ENCODE data around the gene PRSS57. TPM values are rescaled to one million over a fixed set of nuclear protein-coding genes. Genes with fewer than 3 reads are reported as not detected.

The PRSS57 gene
- total RNA-seq, 4 donors from 2014 or later = 0.34 TPM; not detected in 3

GRCh38 chr19:644363-644762, 50.9 kb downstream of the PRSS57 start:
- H3K27me3 ChIP-seq = no peaks in the 10 kb centered on the region
- DNase-seq (ENCODE audit: extremely low spot score) = no peak
- H3K27ac ChIP-seq (replicated peaks in 1 of 4) = no peak overlapping the region
- H3K4me3 ChIP-seq = no peak overlapping the region
- H3K36me3 ChIP-seq = peaks cover 32 to 48% (median 40%) of the 10 kb centered on the region in 4 donors
- no peak for TF ChIP-seq POLR2A (IDR thresholded peaks at IDR 0.05; ENCODE audit: low read depth)
- no peak for TF ChIP-seq CTCF (IDR thresholded peaks at IDR 0.05)
- no peak for TF ChIP-seq POLR2AphosphoS5 (IDR thresholded peaks at IDR 0.05)
- no peak for TF ChIP-seq EP300 (IDR thresholded peaks at IDR 0.05)
- no peaks in the 10 kb centered on the region for H3K9me3 ChIP-seq
- H3K4me1 ChIP-seq = peaks cover under 1 to 12% (median 7%) of the 10 kb centered on the region in 4 donors
- 82% methylated on average over 25 of the region's 28 CpGs for WGBS
- intact Hi-C loops (cut with DNase I) = no loop called here

DNA sequence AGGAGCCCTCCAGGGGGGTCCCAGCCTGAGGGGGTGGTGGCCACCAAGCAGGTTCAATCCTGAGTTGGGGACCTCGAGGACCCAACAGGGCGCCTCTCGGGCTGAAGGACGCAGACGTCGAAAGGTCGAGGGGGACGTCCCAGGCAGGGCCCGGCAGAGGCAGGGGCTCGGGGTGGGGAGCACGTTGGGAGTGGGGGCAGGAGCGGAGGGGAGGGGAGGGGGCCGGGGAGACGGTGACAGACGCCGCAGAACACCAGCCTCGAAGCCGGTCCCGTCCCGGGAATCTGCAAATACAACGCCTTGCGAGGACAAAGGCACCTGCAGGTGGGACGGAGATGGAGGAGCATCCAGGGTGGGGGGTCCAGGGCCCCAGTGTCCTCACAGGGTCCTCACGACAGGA, 51.5 kb downstream of the PRSS57 start:
- Histone ChIP-seq H3K36me3 (peaks cover 26 to 42% (median 34%) of the 10 kb centered on the region in 4 donors), H3K27me3 (no peaks in the 10 kb centered on the region), H3K27ac (replicated peaks in 1 of 4) (no peak overlapping the region), H3K4me1 (peaks cover 7 to 18% (median 14%) of the 10 kb centered on the region in 4 donors), H3K4me3 (no peak overlapping the region), H3K9me3 (no peaks in the 10 kb centered on the region)
- intact Hi-C loops (cut with DNase I) = no loop called here
- no peak for TF ChIP-seq EP300 (IDR thresholded peaks at IDR 0.05)
- TF ChIP-seq CTCF (IDR thresholded peaks at IDR 0.05) = no peak
- TF ChIP-seq POLR2A (IDR thresholded peaks at IDR 0.05; ENCODE audit: low read depth) = no peak
- no peak for TF ChIP-seq POLR2AphosphoS5 (IDR thresholded peaks at IDR 0.05)
- WGBS = 87% methylated on average over 23 of the region's 24 CpGs
- DNase-seq (ENCODE audit: extremely low spot score) = no peak

GRCh38 chr19:642767-643727, 52.2 kb downstream of the PRSS57 start:
- H3K4me3 ChIP-seq = no peak overlapping the region

GRCh38 chr19:641702-642101, 53.5 kb downstream of the PRSS57 start:
- intact Hi-C loops (cut with DNase I) = no loop called here
- Histone ChIP-seq H3K27ac (replicated peaks in 1 of 4) (no peak overlapping the region), H3K4me3 (no peak overlapping the region), H3K9me3 (no peaks in the 10 kb centered on the region), H3K4me1 (peaks cover 11 to 23% (median 16%) of the 10 kb centered on the region in 4 donors), H3K36me3 (peaks cover 6 to 22% (median 14%) of the 10 kb centered on the region in 4 donors), H3K27me3 (no peaks in the 10 kb centered on the region)
- TF ChIP-seq POLR2AphosphoS5 (IDR thresholded peaks at IDR 0.05) (no peak), EP300 (IDR thresholded peaks at IDR 0.05) (no peak), POLR2A (IDR thresholded peaks at IDR 0.05; ENCODE audit: low read depth) (no peak), CTCF (IDR thresholded peaks at IDR 0.05) (no peak)
- 84% methylated on average over 16 of the region's 17 CpGs for WGBS
- DNase-seq (ENCODE audit: extremely low spot score) = no peak

More at GRCh38 chr19:642767-643727, 52.2 kb downstream of the PRSS57 start:
- no peaks in the 10 kb centered on the region for H3K9me3 ChIP-seq
- TF ChIP-seq EP300 (IDR thresholded peaks at IDR 0.05) = no peak
- no peak for TF ChIP-seq POLR2A (IDR thresholded peaks at IDR 0.05; ENCODE audit: low read depth)
- no peak for TF ChIP-seq CTCF (IDR thresholded peaks at IDR 0.05)
- no peak for TF ChIP-seq POLR2AphosphoS5 (IDR thresholded peaks at IDR 0.05)
- H3K4me1 ChIP-seq = peaks cover 11 to 23% (median 16%) of the 10 kb centered on the region in 4 donors
- DNase-seq (ENCODE audit: extremely low spot score) = no peak
- no peak overlapping the region for H3K27ac ChIP-seq (replicated peaks in 1 of 4)
- H3K36me3 ChIP-seq = peaks cover 20 to 35% (median 27%) of the 10 kb centered on the region in 4 donors
- WGBS = 81% methylated on average over 31 of the region's 70 CpGs
- no peaks in the 10 kb centered on the region for H3K27me3 ChIP-seq
- intact Hi-C loops (cut with DNase I) = no loop called here
